ENCODE measurements around the gene JUNB.
A peak's percentile ranks its signal among the peaks of the same experiment; 100 is the strongest.
"Not testable (repeated sequence)": the region's sequence is repeated elsewhere in the genome, so short reads cannot be mapped to it uniquely, and the experiment has no call there.

The JUNB gene

GRCh38 chr19:12815088-12815487 is 23.8 kb downstream of the JUNB start:
- DNase-seq: no peak

GRCh38 chr19:12817188-12817587 is 25.9 kb downstream of the JUNB start:
- not testable (repeated sequence) for DNase-seq

GRCh38 chr19:12817810-12818209 is 26.5 kb downstream of the JUNB start:
- DNase-seq: not testable (repeated sequence)

- DNase-seq: no peak
Observed at GRCh38 chr19:12821761-12822160, 30.5 kb downstream of the JUNB start.

GRCh38 chr19:12825254-12826131 is 34.2 kb downstream of the JUNB start:
- no peak for DNase-seq

GRCh38 chr19:12828494-12828893 is 37.2 kb downstream of the JUNB start:
- peak; percentile 45 for DNase-seq

GRCh38 chr19:12833418-12833737 is 42.1 kb downstream of the JUNB start:
- no peak for DNase-seq

GRCh38 chr19:12833738-12834565 is 42.7 kb downstream of the JUNB start:
- DNase-seq: peak; percentile 78

- no peak for DNase-seq
Observed at GRCh38 chr19:12834566-12834943, 43.3 kb downstream of the JUNB start, which contains the start of gene RTBDN. Gene RTBDN, minus strand, starts transcription at chr19:12834579. Its CDS starts 4,600 bp downstream, at chr19:12829979.

GRCh38 chr19:12834976-12835757 is 43.9 kb downstream of the JUNB start:
- DNase-seq: no peak

- DNase-seq: no peak
Observed at GRCh38 chr19:12836529-12836863, 45.2 kb downstream of the JUNB start.

GRCh38 chr19:12837225-12837624 is 45.9 kb downstream of the JUNB start:
- no peak for DNase-seq

GRCh38 chr19:12838182-12838885 is 47.0 kb downstream of the JUNB start, which contains the start of gene MAST1:
Gene MAST1, plus strand, starts transcription at chr19:12838515. Its CDS starts 58 bp downstream, at chr19:12838573.
- peak; percentile 65 for DNase-seq

GRCh38 chr19:12838886-12839756 is 47.8 kb downstream of the JUNB start:
- DNase-seq: no peak

- peak; percentile 82 for DNase-seq
Observed at GRCh38 chr19:12840091-12841079, 49.1 kb downstream of the JUNB start.

- peak; percentile 98 for DNase-seq
Observed at GRCh38 chr19:12841094-12841493, 49.8 kb downstream of the JUNB start.

GRCh38 chr19:12842511-12842910 is 51.2 kb downstream of the JUNB start:
- DNase-seq: no peak
